T-helper 2 cell (primary cell): ENCODE results near the gene PEX11B.

Experiments
- DNase-seq, 5 experiments: peaks; one replicate each; pipeline versions ENCODE4 v3.0.0 to v3.0.0-alpha.2; 2012 to 2022

PEX11B gene

GRCh38 chr1:145906954-145907753 is 11.4 kb downstream of the PEX11B start:
- DNase-seq: no peak

- DNase-seq: no peak
Measured at GRCh38 chr1:145901312-145902021, 17.1 kb downstream of the PEX11B start.

- no peak for DNase-seq
Measured at GRCh38 chr1:145898756-145899155, 19.8 kb downstream of the PEX11B start.

GRCh38 chr1:145897969-145898368 is 20.5 kb downstream of the PEX11B start:
- DNase-seq: no peak

GRCh38 chr1:145895471-145895870 is 23.0 kb downstream of the PEX11B start:
- DNase-seq: no peak

- DNase-seq: no peak
Measured at GRCh38 chr1:145893306-145894055, 25.0 kb downstream of the PEX11B start.

- DNase-seq: no peak
Measured at GRCh38 chr1:145892486-145893087, 25.9 kb downstream of the PEX11B start.

GRCh38 chr1:145891587-145892485 is 26.7 kb downstream of the PEX11B start:
- DNase-seq: peak in 3 of 5 experiments; percentile 31 to 44 (median 35)

- DNase-seq: no peak
Measured at GRCh38 chr1:145891143-145891542, 27.4 kb downstream of the PEX11B start.

- no peak for DNase-seq
Measured at GRCh38 chr1:145889722-145890121, 28.8 kb downstream of the PEX11B start.

GRCh38 chr1:145887631-145888030 is 30.9 kb downstream of the PEX11B start:
- DNase-seq: no peak

- no peak for DNase-seq
Measured at GRCh38 chr1:145886816-145887215, 31.7 kb downstream of the PEX11B start.

- DNase-seq: no peak
Measured at GRCh38 chr1:145886390-145886789, 32.1 kb downstream of the PEX11B start.

- peak; percentile 72 to 86 (median 85) for DNase-seq
Measured at GRCh38 chr1:145885738-145886287, 32.7 kb downstream of the PEX11B start, which contains the start of gene ANKRD35. ANKRD35 (minus strand) TSS chr1:145885866; CDS start chr1:145885758, 108 bp downstream.

GRCh38 chr1:145884675-145885074 is 33.8 kb downstream of the PEX11B start:
- DNase-seq: no peak

GRCh38 chr1:145879775-145880174 is 38.7 kb downstream of the PEX11B start:
- DNase-seq: no peak

- DNase-seq: no peak
Measured at GRCh38 chr1:145878724-145879123, 39.8 kb downstream of the PEX11B start.

- no peak for DNase-seq
Measured at GRCh38 chr1:145877923-145878486, 40.5 kb downstream of the PEX11B start.

GRCh38 chr1:145874646-145875045 is 43.9 kb downstream of the PEX11B start:
- DNase-seq: no peak

- DNase-seq: peak in 3 of 5 experiments; percentile 14 to 55 (median 17)
Measured at GRCh38 chr1:145871994-145872924, 46.3 kb downstream of the PEX11B start.
